H1 (cell line): ENCODE measurements around the gene COL6A2.

Experiments used
- CREB1 ChIP-seq: IDR thresholded peaks from 2 replicates; pipeline ENCODE4 v1.6.1; 2012; ENCODE audit warnings: inconsistent platforms
- JUN ChIP-seq: IDR thresholded peaks from 2 replicates; pipeline ENCODE4 v1.6.1; 2011; ENCODE audit warnings: low read depth, mild to moderate bottlenecking, improper control_type of control experiment, low read length
- POLR2A ChIP-seq, 2 experiments: IDR thresholded peaks; 1 replicate in 1 of 2; 2 replicates in 1 of 2; pipeline ENCODE4 v1.6.1; 2011; ENCODE audit warnings: low read depth in 2 of 2, low read length in 2 of 2, mild to moderate bottlenecking in 2 of 2; ENCODE audit errors: control extremely low read depth in 1 of 2
- TAF1 ChIP-seq: IDR thresholded peaks from 2 replicates; pipeline ENCODE4 v1.6.1; 2011; ENCODE audit warnings: mild to moderate bottlenecking, low read depth, low read length
- TF ChIP-seq, protein P1 (sequence below): IDR thresholded peaks from 2 replicates; pipeline ENCODE4 v1.6.1; 2012; ENCODE audit warnings: inconsistent platforms

DNA sequence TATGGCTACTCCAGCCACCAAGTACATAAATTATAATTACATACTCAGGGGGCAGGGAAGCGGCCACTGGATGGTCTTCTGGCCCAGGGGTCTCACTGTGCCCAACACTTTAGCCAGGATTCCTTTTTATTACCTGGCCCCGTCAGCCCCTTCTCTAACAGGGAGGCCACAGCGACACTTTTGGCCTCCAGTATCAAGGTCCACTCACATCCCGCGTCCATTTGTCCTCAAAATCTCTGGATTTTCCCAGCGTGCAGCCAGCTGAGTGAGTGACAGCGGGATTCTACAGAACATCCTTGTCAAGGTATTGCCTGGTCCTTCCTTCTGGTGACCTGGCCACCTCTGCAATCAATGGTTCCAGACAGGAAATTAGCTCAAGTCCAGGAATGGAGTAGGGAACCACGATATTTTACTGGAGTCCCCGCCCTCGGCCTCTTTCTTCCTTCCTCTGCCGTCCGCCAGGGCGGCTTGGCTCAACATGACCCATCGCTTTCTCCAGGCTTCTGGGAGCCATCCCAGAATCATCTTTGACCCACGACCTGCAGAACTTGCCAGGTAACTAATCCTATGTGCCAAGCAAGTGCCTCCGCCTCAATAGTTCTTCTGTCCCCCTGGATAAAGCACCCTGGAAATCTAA is 2.7 kb upstream of the COL6A2 start:
- no peak for TF ChIP-seq CREB1
- TF ChIP-seq POLR2A (IDR thresholded peaks at IDR 0.05; ENCODE audit: control extremely low read depth in 1 of 2, low read depth in 2 of 2, low read length in 2 of 2): no peak
- TF ChIP-seq JUN: no peak
- TF ChIP-seq, protein P1, sequence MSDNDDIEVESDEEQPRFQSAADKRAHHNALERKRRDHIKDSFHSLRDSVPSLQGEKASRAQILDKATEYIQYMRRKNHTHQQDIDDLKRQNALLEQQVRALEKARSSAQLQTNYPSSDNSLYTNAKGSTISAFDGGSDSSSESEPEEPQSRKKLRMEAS: no peak
- no peak for TF ChIP-seq TAF1
